Osteocyte (in vitro differentiated cells): ENCODE results near the gene MUC16. TPM values are rescaled to one million over a fixed set of nuclear protein-coding genes. Genes with fewer than 3 reads are reported as not detected.

Experiments used
- DNase-seq: peaks from one replicate; pipeline ENCODE4 v3.0.0; 2021; ENCODE audit warnings: mixed read lengths; ENCODE audit not compliant: unreplicated experiment; ENCODE audit errors: extremely low spot score
- H3K27ac Mint-ChIP-seq: one replicate; pipeline ENCODE4 v1.8.0; 2021; ENCODE audit warnings: mild to moderate bottlenecking, mixed read lengths; ENCODE audit not compliant: unreplicated experiment
- H3K27me3 Mint-ChIP-seq: one replicate; pipeline ENCODE4 v1.8.0; 2021; ENCODE audit warnings: mixed read lengths; ENCODE audit not compliant: unreplicated experiment
- H3K36me3 Mint-ChIP-seq: one replicate; pipeline ENCODE4 v1.8.0; 2021; ENCODE audit warnings: mixed read lengths; ENCODE audit not compliant: unreplicated experiment
- H3K4me1 Mint-ChIP-seq: one replicate; pipeline ENCODE4 v1.8.0; 2021; ENCODE audit warnings: mixed read lengths; ENCODE audit not compliant: unreplicated experiment
- H3K4me3 Mint-ChIP-seq: one replicate; pipeline ENCODE4 v1.8.0; 2021; ENCODE audit warnings: mild to moderate bottlenecking, moderate library complexity, mixed read lengths; ENCODE audit not compliant: unreplicated experiment
- H3K9me3 Mint-ChIP-seq: one replicate; pipeline ENCODE4 v1.8.0; 2021; ENCODE audit warnings: mixed read lengths; ENCODE audit not compliant: unreplicated experiment
- total RNA-seq: library from RNA; stranded (reverse); gene quantifications from 2 replicates; pipeline ENCODE4 v1.2.1, GENCODE V29; 2021
- TF ChIP-seq, protein P1 (sequence below): fragments of 200-600 bp; sonication (generic); IDR thresholded peaks from 2 replicates; pipeline ENCODE4 v1.5.0; 2021; ENCODE audit warnings: antibody characterized with exemption, mild to moderate bottlenecking, moderate library complexity

MUC16 gene
- total RNA-seq, 1 donor from 2014 or later = not detected

DNA sequence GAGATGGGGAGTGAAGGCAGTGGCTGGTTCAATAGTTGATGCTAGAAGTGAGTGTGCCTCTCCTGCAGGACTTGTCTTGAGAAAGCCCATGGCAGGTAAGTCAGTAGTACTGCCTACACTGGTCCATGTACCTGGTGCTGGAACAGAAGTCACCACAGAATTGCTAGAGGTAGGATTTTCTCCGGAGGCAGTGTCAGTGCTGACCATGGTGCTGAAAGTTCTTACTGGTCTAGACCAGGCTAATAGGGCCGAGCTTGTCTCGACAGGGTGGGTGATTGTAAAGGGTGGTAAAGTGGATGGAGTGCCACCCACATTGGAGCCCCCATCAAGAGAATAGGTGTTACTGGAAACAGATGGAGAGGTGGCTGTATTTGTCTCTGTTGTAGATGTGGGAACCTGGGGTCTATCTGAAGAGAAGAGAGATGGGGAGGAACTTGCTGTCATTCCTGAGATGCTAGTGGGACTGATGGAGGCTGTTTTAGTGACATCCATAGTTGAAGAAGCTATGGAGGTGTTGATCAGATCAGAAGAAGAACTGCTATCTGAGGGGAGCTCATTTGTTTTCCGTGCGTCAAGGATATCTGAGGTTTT lies 36.6 kb downstream of the MUC16 start:
- H3K4me3 Mint-ChIP-seq = no peak overlapping the region
- no peaks in the 10 kb centered on the region for H3K4me1 Mint-ChIP-seq
- peaks cover 43% of the 10 kb centered on the region for H3K9me3 Mint-ChIP-seq
- TF ChIP-seq, protein P1, sequence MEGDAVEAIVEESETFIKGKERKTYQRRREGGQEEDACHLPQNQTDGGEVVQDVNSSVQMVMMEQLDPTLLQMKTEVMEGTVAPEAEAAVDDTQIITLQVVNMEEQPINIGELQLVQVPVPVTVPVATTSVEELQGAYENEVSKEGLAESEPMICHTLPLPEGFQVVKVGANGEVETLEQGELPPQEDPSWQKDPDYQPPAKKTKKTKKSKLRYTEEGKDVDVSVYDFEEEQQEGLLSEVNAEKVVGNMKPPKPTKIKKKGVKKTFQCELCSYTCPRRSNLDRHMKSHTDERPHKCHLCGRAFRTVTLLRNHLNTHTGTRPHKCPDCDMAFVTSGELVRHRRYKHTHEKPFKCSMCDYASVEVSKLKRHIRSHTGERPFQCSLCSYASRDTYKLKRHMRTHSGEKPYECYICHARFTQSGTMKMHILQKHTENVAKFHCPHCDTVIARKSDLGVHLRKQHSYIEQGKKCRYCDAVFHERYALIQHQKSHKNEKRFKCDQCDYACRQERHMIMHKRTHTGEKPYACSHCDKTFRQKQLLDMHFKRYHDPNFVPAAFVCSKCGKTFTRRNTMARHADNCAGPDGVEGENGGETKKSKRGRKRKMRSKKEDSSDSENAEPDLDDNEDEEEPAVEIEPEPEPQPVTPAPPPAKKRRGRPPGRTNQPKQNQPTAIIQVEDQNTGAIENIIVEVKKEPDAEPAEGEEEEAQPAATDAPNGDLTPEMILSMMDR = no peak
- H3K36me3 Mint-ChIP-seq = no peaks in the 10 kb centered on the region
- no peaks in the 10 kb centered on the region for H3K27me3 Mint-ChIP-seq
- no peak for DNase-seq
- H3K27ac Mint-ChIP-seq = no peak overlapping the region

DNA sequence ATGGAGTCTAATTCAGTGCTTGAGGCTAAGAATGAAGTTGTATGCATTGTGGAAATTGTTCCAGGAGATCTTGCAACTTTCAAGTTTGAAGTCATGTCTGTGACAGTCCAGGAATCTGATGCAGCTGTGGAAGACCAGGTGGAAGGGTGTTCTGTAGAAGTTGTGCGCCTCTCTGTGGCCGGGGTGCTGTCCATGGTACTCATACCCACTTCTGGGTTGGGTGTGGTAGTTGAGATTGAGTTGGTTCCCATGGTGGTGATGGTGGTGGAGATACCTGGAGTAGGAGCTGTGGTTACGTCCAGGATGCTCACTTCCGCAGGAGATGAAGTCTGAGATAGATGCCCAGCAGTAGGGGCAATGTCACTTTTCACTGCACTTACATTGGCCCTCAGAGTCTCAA lies 44.3 kb downstream of the MUC16 start:
- peaks cover 32% of the 10 kb centered on the region for H3K9me3 Mint-ChIP-seq
- H3K27ac Mint-ChIP-seq = no peak overlapping the region
- no peaks in the 10 kb centered on the region for H3K4me1 Mint-ChIP-seq
- DNase-seq = no peak
- no peaks in the 10 kb centered on the region for H3K36me3 Mint-ChIP-seq
- TF ChIP-seq, protein P1 = no peak
- no peaks in the 10 kb centered on the region for H3K27me3 Mint-ChIP-seq
- H3K4me3 Mint-ChIP-seq = no peak overlapping the region

Other genes with a start within 250 kb of the MUC16 start
- gene ZNF558, start 178.1 kb downstream of the MUC16 start, total RNA-seq = 31.2 and 35.6 TPM in 2 replicates
- gene MBD3L1, start 178.0 kb downstream of the MUC16 start, total RNA-seq = not detected in 2 replicates
- not detected in 2 replicates for gene OR1M1, start 76.7 kb upstream of the MUC16 start, total RNA-seq
- gene OR7G2, start 97.1 kb upstream of the MUC16 start, total RNA-seq = not detected in 2 replicates
- not detected in 2 replicates for gene OR7G1, start 105.4 kb upstream of the MUC16 start, total RNA-seq
- not detected in 2 replicates for gene OR7G3, start 116.5 kb upstream of the MUC16 start, total RNA-seq
- 24.8 and 31.4 TPM in 2 replicates for gene ZNF317, start 130.0 kb upstream of the MUC16 start, total RNA-seq
- gene OR7D2, start 168.6 kb upstream of the MUC16 start, total RNA-seq = 0.86 and 1.1 TPM in 2 replicates
- gene OR7D4, start 209.2 kb upstream of the MUC16 start, total RNA-seq = not detected in 2 replicates
- not detected in 2 replicates for gene OR7E24, start 240.5 kb upstream of the MUC16 start, total RNA-seq